GM21515 (cell line): ENCODE data around the gene MADCAM1.
"Not testable (repeated sequence)": the region's sequence is repeated elsewhere in the genome, so short reads cannot be mapped to it uniquely, and the experiment has no call there.

Source experiments
- ATAC-seq: cut with Tn5 transposase; IDR thresholded peaks from one replicate; pipeline ENCODE4 v1.9.1; 2021; ENCODE audit not compliant: unreplicated experiment

The MADCAM1 gene

GRCh38 chr19:465056-465816 is 31.1 kb upstream of the MADCAM1 start:
- no peak for ATAC-seq

- ATAC-seq, result no peak
These were observed 28.7 kb upstream of the MADCAM1 start for GRCh38 chr19:467554-467953.

GRCh38 chr19:468587-469256 is 27.6 kb upstream of the MADCAM1 start:
- ATAC-seq, result no peak

- no peak for ATAC-seq
These were observed 26.5 kb upstream of the MADCAM1 start for GRCh38 chr19:469833-470232.

GRCh38 chr19:470701-471100 is 25.6 kb upstream of the MADCAM1 start:
- no peak for ATAC-seq

DNA sequence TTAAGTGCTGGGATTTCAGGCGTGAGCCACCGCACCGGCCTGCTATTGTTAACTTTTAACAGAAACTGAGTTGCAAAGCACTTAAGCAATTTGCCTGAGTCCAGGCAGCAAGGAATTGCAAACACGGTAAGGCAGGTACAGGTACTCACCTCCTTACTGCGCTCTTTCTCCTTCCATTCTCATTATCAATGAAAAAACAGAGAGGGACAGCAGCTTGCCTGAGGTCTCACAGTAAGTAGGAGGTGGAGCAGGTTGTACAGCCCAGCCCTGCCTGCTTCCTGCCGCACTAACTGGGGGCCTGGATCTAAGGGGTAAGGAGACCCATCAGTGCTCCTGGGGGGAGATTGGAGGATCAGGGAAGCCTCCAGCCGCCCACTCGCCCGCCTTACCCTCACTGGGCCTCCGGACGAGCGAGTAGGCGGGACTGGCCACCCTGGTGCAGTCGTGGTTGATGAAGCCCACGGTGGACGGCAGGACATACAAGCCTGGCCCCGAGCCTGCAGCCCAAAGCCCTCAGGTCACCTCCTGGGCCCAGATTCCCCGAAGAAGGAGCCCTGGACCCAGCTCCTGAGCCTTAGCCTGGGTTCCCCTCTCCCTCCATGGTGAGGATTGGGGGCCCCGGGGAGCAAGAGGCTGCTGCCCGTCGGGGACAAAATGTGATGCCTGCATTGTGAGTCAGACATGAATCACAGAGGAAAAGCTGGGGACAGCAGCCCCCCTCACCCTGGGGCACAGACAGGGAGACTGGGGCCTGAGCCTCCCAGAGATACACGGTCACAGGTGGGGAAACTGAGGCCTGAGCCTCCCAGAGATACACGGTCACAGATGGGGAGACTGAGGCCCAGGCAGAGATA is 24.1 kb upstream of the MADCAM1 start:
- ATAC-seq, result no peak

GRCh38 chr19:474126-475078 is 21.9 kb upstream of the MADCAM1 start:
- no peak for ATAC-seq

DNA sequence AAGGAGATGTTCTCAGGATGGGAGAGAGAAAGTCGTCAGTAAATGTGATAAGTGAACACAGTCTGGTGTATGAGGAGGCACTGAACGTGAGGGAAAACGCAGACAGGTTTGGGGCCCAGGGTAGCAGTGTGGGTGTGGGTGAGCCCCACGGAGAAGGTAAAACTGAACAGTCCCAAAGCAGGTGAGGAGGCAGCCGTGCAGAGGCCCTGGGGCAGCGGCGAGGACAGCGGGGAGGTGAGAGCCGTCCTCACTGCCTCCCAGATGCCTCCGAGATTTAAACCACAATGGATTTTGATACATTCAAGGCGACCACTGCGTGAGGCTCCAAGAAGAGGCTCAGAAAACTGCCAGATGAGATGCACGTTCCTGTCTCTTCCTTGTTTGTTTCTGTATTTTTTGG is 20.9 kb upstream of the MADCAM1 start:
- no peak for ATAC-seq

GRCh38 chr19:478236-478903 is 17.9 kb upstream of the MADCAM1 start:
- no peak for ATAC-seq

GRCh38 chr19:478976-479375 is 17.3 kb upstream of the MADCAM1 start:
- ATAC-seq, result no peak

- ATAC-seq, result no peak
These were observed 16.1 kb upstream of the MADCAM1 start for GRCh38 chr19:480016-480855.

DNA sequence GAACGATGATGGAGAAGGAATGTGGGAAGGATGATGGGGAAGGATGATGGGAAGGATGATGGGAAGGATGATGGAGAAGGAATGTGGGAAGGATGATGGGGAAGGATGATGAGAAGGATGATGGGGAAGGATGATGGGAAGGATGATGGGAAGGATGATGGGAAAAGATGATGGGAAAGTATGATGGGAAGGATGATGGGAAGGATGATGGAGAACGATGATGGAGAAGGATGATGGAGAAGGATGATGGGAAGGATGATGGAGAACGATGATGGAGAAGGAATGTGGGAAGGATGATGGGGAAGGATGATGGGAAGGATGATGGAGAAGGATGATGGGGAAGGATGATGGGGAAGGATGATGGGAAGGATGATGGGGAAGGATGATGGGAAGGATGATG is 15.2 kb upstream of the MADCAM1 start:
- not testable (repeated sequence) for ATAC-seq

GRCh38 chr19:482186-483041 is 13.9 kb upstream of the MADCAM1 start:
- ATAC-seq, result no peak

DNA sequence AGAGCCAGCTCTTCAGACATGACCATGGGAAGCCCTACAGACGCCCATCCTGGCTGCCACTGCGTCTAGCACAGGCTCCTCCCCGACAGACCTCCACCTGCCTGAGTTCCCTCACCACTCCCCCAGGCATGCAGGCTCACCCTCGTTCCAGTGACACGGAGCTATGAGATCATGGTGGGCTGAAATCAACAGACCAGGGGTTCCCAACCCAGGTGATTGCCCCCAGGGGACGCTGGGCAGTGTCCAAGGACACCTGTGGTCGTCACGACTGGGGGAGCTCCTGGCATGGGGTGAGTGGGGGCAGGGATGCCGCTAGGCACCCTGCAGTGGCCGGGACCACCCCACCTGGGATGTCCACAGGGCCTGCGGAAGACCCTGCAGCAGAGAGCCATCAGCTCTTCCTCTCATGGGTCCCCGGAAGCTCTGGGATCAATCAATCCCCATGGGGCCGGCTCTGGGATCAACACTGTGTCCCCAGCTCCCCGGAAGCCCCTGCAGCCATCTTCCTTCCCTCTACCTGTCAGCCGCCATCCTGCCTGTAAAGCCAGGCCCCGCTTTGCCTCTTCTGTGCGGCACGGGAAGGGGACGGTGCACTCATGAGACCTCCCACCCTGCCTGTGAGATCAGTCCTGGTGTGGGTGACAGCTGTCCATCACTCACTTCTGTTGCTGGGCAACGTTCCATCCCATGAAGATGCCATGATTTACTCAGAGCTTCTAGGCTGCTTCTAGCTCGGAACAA is 12.8 kb upstream of the MADCAM1 start:
- no peak for ATAC-seq

DNA sequence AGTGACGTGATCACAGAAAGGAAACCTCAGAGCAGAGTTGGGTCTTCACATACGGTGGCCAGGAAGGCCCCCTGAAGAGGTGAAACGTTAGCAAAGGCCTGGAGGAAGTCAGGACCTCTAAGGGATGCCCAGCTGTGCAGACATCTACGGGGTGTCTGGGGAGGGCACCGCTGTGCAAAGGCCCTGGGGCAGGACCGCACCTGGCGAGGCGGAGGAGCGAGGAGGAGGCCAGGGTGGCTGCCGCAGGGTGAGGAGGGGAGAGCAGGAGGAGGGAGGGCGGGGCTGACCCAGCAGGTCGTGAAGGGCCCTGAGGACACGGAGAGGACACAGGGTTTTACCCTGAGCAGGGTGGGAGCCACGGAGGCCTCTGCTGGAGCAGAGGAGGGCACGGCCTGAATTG is 11.8 kb upstream of the MADCAM1 start:
- ATAC-seq, result no peak

DNA sequence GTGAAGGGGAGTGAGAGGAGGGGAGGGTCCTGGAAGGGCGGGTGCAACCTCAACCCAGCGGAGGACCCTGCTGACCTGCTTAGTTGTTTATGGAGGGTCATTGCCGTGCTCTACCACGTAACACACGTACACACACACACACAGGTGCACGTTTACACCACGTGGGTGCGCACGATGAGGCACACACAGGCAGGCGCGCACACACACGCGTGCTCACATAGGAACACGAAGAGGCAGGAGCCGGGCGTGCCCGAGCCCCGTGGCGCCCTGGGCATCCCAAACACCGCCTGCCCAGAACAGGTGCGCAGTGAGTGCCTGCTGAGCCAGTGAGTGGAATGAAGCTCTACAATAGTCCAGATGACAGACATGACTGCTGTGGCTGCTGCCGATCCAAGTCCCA is 11.2 kb upstream of the MADCAM1 start:
- no peak for ATAC-seq

- ATAC-seq, result no peak
These were observed 10.6 kb upstream of the MADCAM1 start for GRCh38 chr19:485583-486236.
